Measurements from ENCODE around the gene HES7.

HES7 gene

GRCh38 chr17:8153957-8154607 is 30.2 kb upstream of the HES7 start:
- peaks cover 38% of the 10 kb centered on the region for H3K4me1 ChIP-seq (ENCODE audit: control insufficient read depth, low read depth, low read length)
- no peaks in the 10 kb centered on the region for H3K9me3 ChIP-seq (ENCODE audit: control insufficient read depth, low read depth, low read length)
- H3K4me3 ChIP-seq (ENCODE audit: low read length) = peak overlapping the region; percentile 86
- H3K27me3 ChIP-seq (ENCODE audit: control insufficient read depth, insufficient read depth, low read length) = no peaks in the 10 kb centered on the region
- peak overlapping the region; percentile 70 for H3K9ac ChIP-seq (ENCODE audit: low read length)
- H3K27ac ChIP-seq (ENCODE audit: low read length) = peak overlapping the region; percentile 75
- H3K36me3 ChIP-seq (ENCODE audit: control insufficient read depth, low read depth, low read length) = peaks cover 10% of the 10 kb centered on the region

DNA sequence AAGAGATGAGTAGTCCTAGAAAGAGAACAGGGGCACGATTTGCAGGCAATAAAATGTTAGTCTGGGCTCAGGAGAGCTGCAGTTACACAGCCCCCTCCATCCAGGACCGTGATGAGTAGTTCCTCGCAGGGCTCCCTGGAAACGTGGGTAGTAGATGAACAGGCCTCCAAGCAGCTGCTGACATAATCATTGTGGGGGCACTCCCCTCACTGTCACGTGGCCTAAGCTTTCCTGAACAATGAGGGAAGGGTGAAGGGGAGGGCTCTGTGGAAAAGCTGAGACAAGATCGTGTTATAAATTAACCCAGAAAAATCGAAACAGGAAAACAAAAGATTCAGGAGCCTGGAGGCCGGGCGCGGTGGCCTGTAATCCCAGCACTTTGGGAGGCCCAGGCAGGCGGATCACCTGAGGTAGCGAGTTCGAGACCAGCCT is 29.6 kb upstream of the HES7 start:
- Histone ChIP-seq H3K4me3 (ENCODE audit: low read length) (peak overlapping the region; percentile 86), H3K9ac (ENCODE audit: low read length) (peak overlapping the region; percentile 70)

DNA sequence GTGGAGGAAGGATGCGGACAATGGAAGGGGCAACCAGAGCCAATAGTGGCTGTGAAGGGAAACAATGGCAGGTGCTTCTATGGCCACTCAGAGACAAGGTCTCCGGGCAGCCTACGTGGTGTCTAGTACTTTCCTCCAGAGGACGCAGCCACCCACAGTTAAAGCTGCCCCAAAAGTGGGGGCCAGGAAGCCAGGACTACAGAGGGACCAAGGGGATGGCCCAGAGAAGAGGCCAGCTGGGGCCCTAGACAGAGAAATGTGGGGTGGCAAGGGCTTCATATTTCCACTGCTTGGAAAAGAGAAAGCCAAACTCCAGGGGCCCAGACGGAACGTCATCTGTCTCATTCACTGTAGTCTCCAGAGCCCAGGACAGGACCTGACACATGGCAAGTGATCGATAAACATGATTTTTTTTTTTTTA is 29.1 kb upstream of the HES7 start:
- no peaks in the 10 kb centered on the region for H3K9me3 ChIP-seq (ENCODE audit: control insufficient read depth, low read depth, low read length)
- H3K36me3 ChIP-seq (ENCODE audit: control insufficient read depth, low read depth, low read length) = peaks cover 16% of the 10 kb centered on the region
- peak overlapping the region; percentile 37 for H3K27ac ChIP-seq (ENCODE audit: low read length)
- H3K4me3 ChIP-seq (ENCODE audit: low read length) = peak overlapping the region; percentile 91
- peaks cover 38% of the 10 kb centered on the region for H3K4me1 ChIP-seq (ENCODE audit: control insufficient read depth, low read depth, low read length)
- H3K9ac ChIP-seq (ENCODE audit: low read length) = no peak overlapping the region
- H3K27me3 ChIP-seq (ENCODE audit: control insufficient read depth, insufficient read depth, low read length) = no peaks in the 10 kb centered on the region

More for the DNA sequence above, 29.6 kb upstream of the HES7 start:
- Histone ChIP-seq H3K9me3 (ENCODE audit: control insufficient read depth, low read depth, low read length) (no peaks in the 10 kb centered on the region), H3K36me3 (ENCODE audit: control insufficient read depth, low read depth, low read length) (peaks cover 11% of the 10 kb centered on the region), H3K27ac (ENCODE audit: low read length) (peak overlapping the region; percentile 75), H3K4me1 (ENCODE audit: control insufficient read depth, low read depth, low read length) (peaks cover 38% of the 10 kb centered on the region), H3K27me3 (ENCODE audit: control insufficient read depth, insufficient read depth, low read length) (no peaks in the 10 kb centered on the region)

DNA sequence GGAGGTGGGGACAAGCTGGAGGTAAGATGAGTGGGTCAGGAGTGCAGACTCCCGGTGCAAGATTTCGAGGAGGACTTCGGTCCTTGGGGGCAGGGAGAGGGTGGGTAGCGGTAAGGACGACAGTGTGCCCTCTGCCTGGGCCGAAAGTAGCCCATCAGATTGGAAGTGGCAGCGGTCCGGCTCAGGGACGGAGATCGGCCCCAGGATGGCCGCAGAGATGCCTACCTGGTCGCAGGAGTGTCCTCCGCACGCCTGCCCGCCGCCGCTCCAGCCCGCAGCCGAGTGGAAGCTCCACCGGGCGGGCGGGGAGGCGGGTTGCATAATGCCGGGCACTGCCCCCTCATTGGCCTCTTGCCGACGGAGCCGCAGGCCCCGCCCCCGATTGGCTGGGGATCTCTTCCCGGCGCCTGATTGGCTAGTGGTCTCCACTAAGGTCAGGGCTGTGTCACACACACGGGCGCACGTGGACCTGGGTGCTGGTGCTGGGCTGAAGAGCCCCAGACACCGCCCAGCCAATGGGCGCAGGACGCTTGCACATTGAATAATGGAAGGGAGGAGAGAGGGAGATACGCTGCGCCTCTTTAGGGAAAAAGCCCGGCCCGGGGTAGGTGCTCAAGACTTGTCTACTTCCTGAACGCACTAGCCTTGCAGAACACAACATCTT is 28.3 kb upstream of the HES7 start, which contains the start of gene PER1:
Gene PER1 (minus strand): TSS at position 293 of the 664 bp plus-strand sequence. CDS start 1,698 bp downstream, outside the sequence.
- H3K9ac ChIP-seq (ENCODE audit: low read length) = peak within 1 kb of the TSS; percentile 72
- peaks cover 23% of the 10 kb centered on the region for H3K36me3 ChIP-seq (ENCODE audit: control insufficient read depth, low read depth, low read length)
- H3K4me1 ChIP-seq (ENCODE audit: control insufficient read depth, low read depth, low read length) = peaks cover 38% of the 10 kb centered on the region
- H3K27ac ChIP-seq (ENCODE audit: low read length) = peak within 1 kb of the TSS; percentile 37
- H3K9me3 ChIP-seq (ENCODE audit: control insufficient read depth, low read depth, low read length) = no peaks in the 10 kb centered on the region
- H3K27me3 ChIP-seq (ENCODE audit: control insufficient read depth, insufficient read depth, low read length) = no peaks in the 10 kb centered on the region
- H3K4me3 ChIP-seq (ENCODE audit: low read length) = peak within 1 kb of the TSS; percentile 91

GRCh38 chr17:8151641-8152111 is 27.8 kb upstream of the HES7 start:
- Histone ChIP-seq H3K4me1 (ENCODE audit: control insufficient read depth, low read depth, low read length) (peaks cover 36% of the 10 kb centered on the region), H3K27ac (ENCODE audit: low read length) (peak overlapping the region; percentile 31), H3K36me3 (ENCODE audit: control insufficient read depth, low read depth, low read length) (peaks cover 29% of the 10 kb centered on the region), H3K27me3 (ENCODE audit: control insufficient read depth, insufficient read depth, low read length) (no peaks in the 10 kb centered on the region), H3K4me3 (ENCODE audit: low read length) (peak overlapping the region; percentile 91), H3K9me3 (ENCODE audit: control insufficient read depth, low read depth, low read length) (no peaks in the 10 kb centered on the region), H3K9ac (ENCODE audit: low read length) (peak overlapping the region; percentile 72)

DNA sequence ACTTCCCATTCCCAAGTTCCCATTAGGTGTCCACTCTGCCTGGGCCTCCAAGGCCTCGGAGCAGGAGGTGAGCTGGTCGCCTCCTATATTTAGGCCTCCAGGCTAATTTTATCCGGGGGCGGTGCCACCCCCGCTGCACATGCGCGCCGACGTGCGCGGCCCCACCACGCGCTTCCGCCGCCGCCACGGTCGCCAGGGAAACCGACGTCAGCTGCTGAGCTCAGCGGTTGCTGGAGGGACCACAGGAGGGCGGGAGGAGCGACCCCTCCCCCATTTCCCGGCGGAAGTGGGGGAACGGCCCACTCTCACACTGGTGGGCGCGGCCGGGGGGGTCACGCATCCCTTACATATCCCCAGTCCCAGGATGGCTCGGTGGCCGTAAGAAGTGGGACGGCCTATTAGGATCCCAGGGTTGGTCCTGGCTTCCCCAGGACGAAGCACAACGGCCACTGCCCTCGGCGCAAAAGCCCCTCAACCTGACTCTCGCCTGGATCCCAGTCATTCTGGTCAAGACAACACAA is 27.3 kb upstream of the HES7 start:
- peaks cover 36% of the 10 kb centered on the region for H3K4me1 ChIP-seq (ENCODE audit: control insufficient read depth, low read depth, low read length)
- H3K27me3 ChIP-seq (ENCODE audit: control insufficient read depth, insufficient read depth, low read length) = no peaks in the 10 kb centered on the region
- peak overlapping the region; percentile 91 for H3K4me3 ChIP-seq (ENCODE audit: low read length)
- peak overlapping the region; percentile 72 for H3K9ac ChIP-seq (ENCODE audit: low read length)
- H3K9me3 ChIP-seq (ENCODE audit: control insufficient read depth, low read depth, low read length) = no peaks in the 10 kb centered on the region
- H3K27ac ChIP-seq (ENCODE audit: low read length) = peak overlapping the region; percentile 31
- peaks cover 34% of the 10 kb centered on the region for H3K36me3 ChIP-seq (ENCODE audit: control insufficient read depth, low read depth, low read length)

DNA sequence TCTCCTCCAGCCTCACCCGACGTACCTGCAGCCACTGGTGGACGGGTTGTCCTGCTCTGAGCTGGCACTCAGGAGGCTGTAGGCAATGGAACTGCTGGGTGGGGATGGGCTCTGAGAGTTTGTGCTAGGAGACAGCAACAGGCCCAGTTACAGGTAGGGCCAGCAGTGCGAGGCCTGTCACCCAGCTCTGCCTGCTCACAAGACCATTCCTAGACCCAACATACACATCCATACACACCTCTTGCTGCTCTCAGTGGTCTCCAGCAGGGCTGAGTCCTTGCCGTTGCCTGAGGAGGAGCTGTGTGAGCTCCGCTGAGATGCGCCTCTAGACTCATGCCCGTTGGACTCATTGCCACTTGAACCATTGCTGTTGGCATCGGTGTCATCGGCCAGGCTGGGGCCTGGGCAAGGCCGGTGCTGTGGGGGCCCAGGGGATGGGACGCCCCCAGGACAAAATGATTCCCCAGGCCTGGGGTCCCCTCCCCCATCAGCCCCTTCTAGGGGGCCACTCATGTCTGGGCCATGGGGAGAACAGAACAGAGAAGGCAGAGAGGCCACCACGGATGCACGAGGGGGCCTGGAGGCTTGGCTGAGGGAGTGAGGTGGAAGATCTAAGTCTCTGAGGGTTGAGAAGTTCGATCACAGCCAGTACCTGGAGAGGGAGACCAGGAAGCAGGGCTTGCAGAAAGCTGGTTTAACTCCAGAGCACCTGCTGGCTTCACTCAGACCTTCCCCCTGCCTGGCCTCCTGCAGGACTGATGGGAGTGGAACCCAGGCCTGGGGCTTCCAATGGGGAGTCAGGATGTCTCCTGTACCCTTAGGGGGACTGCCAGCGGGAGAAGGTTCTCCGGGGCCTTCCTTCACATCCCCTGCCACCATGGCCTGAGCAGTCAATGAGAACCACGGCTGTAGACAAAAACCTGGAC is 26.6 kb upstream of the HES7 start:
- Histone ChIP-seq H3K27me3 (ENCODE audit: control insufficient read depth, insufficient read depth, low read length) (no peaks in the 10 kb centered on the region), H3K9ac (ENCODE audit: low read length) (peak overlapping the region; percentile 72), H3K9me3 (ENCODE audit: control insufficient read depth, low read depth, low read length) (no peaks in the 10 kb centered on the region), H3K27ac (ENCODE audit: low read length) (no peak overlapping the region), H3K4me1 (ENCODE audit: control insufficient read depth, low read depth, low read length) (peaks cover 31% of the 10 kb centered on the region), H3K36me3 (ENCODE audit: control insufficient read depth, low read depth, low read length) (peaks cover 41% of the 10 kb centered on the region), H3K4me3 (ENCODE audit: low read length) (peak overlapping the region; percentile 91)

- Histone ChIP-seq H3K4me1 (ENCODE audit: control insufficient read depth, low read depth, low read length) (peaks cover 23% of the 10 kb centered on the region), H3K27me3 (ENCODE audit: control insufficient read depth, insufficient read depth, low read length) (no peaks in the 10 kb centered on the region), H3K9me3 (ENCODE audit: control insufficient read depth, low read depth, low read length) (no peaks in the 10 kb centered on the region), H3K27ac (ENCODE audit: low read length) (no peak overlapping the region), H3K36me3 (ENCODE audit: control insufficient read depth, low read depth, low read length) (peaks cover 42% of the 10 kb centered on the region), H3K4me3 (ENCODE audit: low read length) (no peak overlapping the region), H3K9ac (ENCODE audit: low read length) (no peak overlapping the region)
Observed at GRCh38 chr17:8149419-8150193, 25.7 kb upstream of the HES7 start.

- no peak overlapping the region for H3K27ac ChIP-seq (ENCODE audit: low read length)
- H3K27me3 ChIP-seq (ENCODE audit: control insufficient read depth, insufficient read depth, low read length) = no peaks in the 10 kb centered on the region
- no peak overlapping the region for H3K4me3 ChIP-seq (ENCODE audit: low read length)
- peaks cover 49% of the 10 kb centered on the region for H3K36me3 ChIP-seq (ENCODE audit: control insufficient read depth, low read depth, low read length)
- H3K9me3 ChIP-seq (ENCODE audit: control insufficient read depth, low read depth, low read length) = no peaks in the 10 kb centered on the region
- H3K9ac ChIP-seq (ENCODE audit: low read length) = no peak overlapping the region
- H3K4me1 ChIP-seq (ENCODE audit: control insufficient read depth, low read depth, low read length) = peaks cover 14% of the 10 kb centered on the region
Observed at GRCh38 chr17:8148560-8148959, 24.7 kb upstream of the HES7 start.

- no peak overlapping the region for H3K27ac ChIP-seq (ENCODE audit: low read length)
- peaks cover 11% of the 10 kb centered on the region for H3K4me1 ChIP-seq (ENCODE audit: control insufficient read depth, low read depth, low read length)
- no peak overlapping the region for H3K4me3 ChIP-seq (ENCODE audit: low read length)
- H3K27me3 ChIP-seq (ENCODE audit: control insufficient read depth, insufficient read depth, low read length) = no peaks in the 10 kb centered on the region
- H3K9ac ChIP-seq (ENCODE audit: low read length) = no peak overlapping the region
- no peaks in the 10 kb centered on the region for H3K9me3 ChIP-seq (ENCODE audit: control insufficient read depth, low read depth, low read length)
- H3K36me3 ChIP-seq (ENCODE audit: control insufficient read depth, low read depth, low read length) = peaks cover 49% of the 10 kb centered on the region
Observed at GRCh38 chr17:8147805-8148404, 24.0 kb upstream of the HES7 start.
